ENCODE data around the gene PCARE. TPM values are rescaled to one million over a fixed set of nuclear protein-coding genes. Genes with fewer than 3 reads are reported as not detected.

Gene PCARE
- total RNA-seq, 1 donor from 2014 or later = not detected

GRCh38 chr2:29065068-29065811, 9.1 kb downstream of the PCARE start:
- no peak for TF ChIP-seq CTCF (IDR thresholded peaks at IDR 0.05)
- Mint-ChIP-seq H3K36me3 (ENCODE audit: low read depth) (no peaks in the 10 kb centered on the region), H3K4me1 (ENCODE audit: low read depth) (no peaks in the 10 kb centered on the region), H3K27me3 (ENCODE audit: low read depth) (peaks cover 1% of the 10 kb centered on the region), H3K9me3 (ENCODE audit: low read depth) (no peaks in the 10 kb centered on the region), H3K4me3 (ENCODE audit: unreplicated experiment) (no peak overlapping the region), H3K27ac (ENCODE audit: unreplicated experiment) (no peak overlapping the region)
- DNase-seq (ENCODE audit: low spot score) = no peak

GRCh38 chr2:29064746-29065067, 9.6 kb downstream of the PCARE start:
- Mint-ChIP-seq H3K9me3 (ENCODE audit: low read depth) (no peaks in the 10 kb centered on the region), H3K36me3 (ENCODE audit: low read depth) (no peaks in the 10 kb centered on the region), H3K27me3 (ENCODE audit: low read depth) (peaks cover 3% of the 10 kb centered on the region), H3K27ac (ENCODE audit: unreplicated experiment) (no peak overlapping the region), H3K4me3 (ENCODE audit: unreplicated experiment) (no peak overlapping the region), H3K4me1 (ENCODE audit: low read depth) (no peaks in the 10 kb centered on the region)
- DNase-seq (ENCODE audit: low spot score) = no peak
- no peak for TF ChIP-seq CTCF (IDR thresholded peaks at IDR 0.05)

DNA sequence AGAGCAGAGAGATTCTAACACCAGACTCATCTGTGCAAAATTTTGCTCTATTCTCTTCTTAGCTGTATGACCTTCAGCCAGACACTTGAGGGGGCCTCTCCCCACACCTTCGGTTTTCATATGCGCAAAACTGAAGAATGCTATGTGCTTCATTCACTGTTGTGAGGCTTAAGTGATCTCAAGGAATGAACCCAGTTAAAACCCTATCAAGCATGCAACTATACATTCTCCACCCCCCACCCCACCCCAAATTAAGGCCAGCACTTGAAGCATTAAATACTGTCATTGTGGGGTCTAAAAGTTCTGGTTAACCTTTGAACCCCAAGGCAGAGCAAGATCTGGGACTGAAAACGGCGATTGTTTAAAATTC, 10.0 kb downstream of the PCARE start:
- H3K27me3 Mint-ChIP-seq (ENCODE audit: low read depth) = peaks cover 5% of the 10 kb centered on the region
- no peak for DNase-seq (ENCODE audit: low spot score)
- no peak for TF ChIP-seq CTCF (IDR thresholded peaks at IDR 0.05)
- H3K27ac Mint-ChIP-seq (ENCODE audit: unreplicated experiment) = no peak overlapping the region
- no peaks in the 10 kb centered on the region for H3K9me3 Mint-ChIP-seq (ENCODE audit: low read depth)
- no peaks in the 10 kb centered on the region for H3K36me3 Mint-ChIP-seq (ENCODE audit: low read depth)
- no peaks in the 10 kb centered on the region for H3K4me1 Mint-ChIP-seq (ENCODE audit: low read depth)
- H3K4me3 Mint-ChIP-seq (ENCODE audit: unreplicated experiment) = no peak overlapping the region

DNA sequence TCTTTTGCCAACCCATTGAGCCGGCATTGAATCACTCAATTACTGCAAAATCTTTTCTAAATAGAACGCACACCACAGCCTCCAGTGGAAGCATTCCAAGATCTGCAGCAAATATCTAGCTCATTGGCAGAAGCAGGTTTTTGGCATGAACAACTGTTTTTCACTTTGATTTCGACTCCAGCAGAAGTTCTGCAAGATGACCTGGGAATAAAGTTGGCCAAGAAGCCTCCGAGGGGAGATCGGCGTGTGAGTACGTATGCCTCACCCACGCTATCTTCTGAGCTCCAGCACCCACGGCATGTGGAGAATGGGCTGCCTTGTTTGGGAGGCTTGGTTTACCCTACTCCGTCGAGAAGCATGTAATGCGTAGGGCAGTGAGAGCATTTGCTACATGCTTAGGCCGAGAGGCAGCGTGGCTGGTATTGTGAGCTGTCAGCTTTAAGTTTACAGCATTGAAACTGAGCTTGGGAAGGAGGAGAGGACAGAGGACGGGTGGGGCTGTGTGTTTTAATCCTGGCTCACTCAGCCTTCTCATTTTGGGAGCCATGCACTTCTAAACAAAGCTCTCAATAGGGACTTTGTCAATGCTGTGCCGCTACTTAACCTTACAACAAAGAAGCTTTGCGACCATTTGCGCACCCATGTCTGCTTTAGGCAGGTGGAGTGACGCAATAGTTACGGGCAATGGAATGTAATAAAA, 10.5 kb downstream of the PCARE start:
- H3K4me1 Mint-ChIP-seq (ENCODE audit: low read depth) = no peaks in the 10 kb centered on the region
- TF ChIP-seq CTCF (IDR thresholded peaks at IDR 0.05) = no peak
- no peaks in the 10 kb centered on the region for H3K9me3 Mint-ChIP-seq (ENCODE audit: low read depth)
- no peaks in the 10 kb centered on the region for H3K36me3 Mint-ChIP-seq (ENCODE audit: low read depth)
- peaks cover 6% of the 10 kb centered on the region for H3K27me3 Mint-ChIP-seq (ENCODE audit: low read depth)
- no peak overlapping the region for H3K27ac Mint-ChIP-seq (ENCODE audit: unreplicated experiment)
- H3K4me3 Mint-ChIP-seq (ENCODE audit: unreplicated experiment) = no peak overlapping the region
- no peak for DNase-seq (ENCODE audit: low spot score)

- no peak for DNase-seq (ENCODE audit: low spot score)
- H3K9me3 Mint-ChIP-seq (ENCODE audit: low read depth) = no peaks in the 10 kb centered on the region
- H3K4me3 Mint-ChIP-seq (ENCODE audit: unreplicated experiment) = no peak overlapping the region
- H3K27me3 Mint-ChIP-seq (ENCODE audit: low read depth) = peaks cover 6% of the 10 kb centered on the region
- H3K27ac Mint-ChIP-seq (ENCODE audit: unreplicated experiment) = no peak overlapping the region
- no peak for TF ChIP-seq CTCF (IDR thresholded peaks at IDR 0.05)
- no peaks in the 10 kb centered on the region for H3K4me1 Mint-ChIP-seq (ENCODE audit: low read depth)
- no peaks in the 10 kb centered on the region for H3K36me3 Mint-ChIP-seq (ENCODE audit: low read depth)
These were observed 11.3 kb downstream of the PCARE start for GRCh38 chr2:29063056-29063455.

All from chondrocyte (in vitro differentiated cells).